ENCODE results near the gene C15orf62.
A peak's percentile ranks its signal among the peaks of the same experiment; 100 is the strongest.

The C15orf62 gene

DNA sequence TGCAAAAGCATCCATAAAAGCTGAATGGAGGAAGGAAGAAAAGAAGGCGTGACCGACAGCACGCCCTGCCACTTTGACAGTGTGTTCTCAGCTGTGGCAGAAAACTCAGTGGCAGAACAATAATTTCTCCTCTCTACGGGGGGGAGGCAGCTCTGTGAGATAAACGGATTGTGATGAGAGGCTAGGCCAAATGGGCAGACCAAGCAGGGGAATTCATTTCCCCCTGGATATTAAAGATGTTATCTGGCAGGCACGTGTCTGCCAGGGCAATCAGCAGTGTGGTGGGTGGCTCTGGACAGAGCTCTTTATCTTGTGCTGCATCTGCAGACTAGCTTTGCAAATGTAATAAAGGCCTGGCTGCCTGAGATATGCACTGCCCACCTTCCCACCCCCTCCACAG is 12.8 kb upstream of the C15orf62 start:
- no peak for DNase-seq

DNA sequence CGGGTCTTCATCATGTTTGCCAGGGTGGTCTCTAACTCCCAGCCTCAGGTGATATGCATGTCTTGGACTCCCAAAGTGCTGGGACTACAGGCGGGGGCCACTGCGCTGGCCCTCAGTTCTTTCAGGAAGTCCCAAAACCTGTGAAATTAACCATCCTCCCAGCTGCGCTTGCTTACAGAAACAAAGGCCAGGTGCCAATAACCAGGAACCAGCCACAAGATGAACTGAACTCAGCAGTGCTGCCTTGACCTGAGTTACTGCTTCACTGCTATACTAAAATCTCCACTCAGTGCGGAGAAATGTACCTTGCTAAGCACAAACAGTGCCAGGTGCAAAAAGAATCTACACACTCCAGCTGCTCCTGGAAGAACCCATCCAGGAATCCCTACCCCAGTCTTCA is 9.8 kb upstream of the C15orf62 start:
- DNase-seq: no peak

DNA sequence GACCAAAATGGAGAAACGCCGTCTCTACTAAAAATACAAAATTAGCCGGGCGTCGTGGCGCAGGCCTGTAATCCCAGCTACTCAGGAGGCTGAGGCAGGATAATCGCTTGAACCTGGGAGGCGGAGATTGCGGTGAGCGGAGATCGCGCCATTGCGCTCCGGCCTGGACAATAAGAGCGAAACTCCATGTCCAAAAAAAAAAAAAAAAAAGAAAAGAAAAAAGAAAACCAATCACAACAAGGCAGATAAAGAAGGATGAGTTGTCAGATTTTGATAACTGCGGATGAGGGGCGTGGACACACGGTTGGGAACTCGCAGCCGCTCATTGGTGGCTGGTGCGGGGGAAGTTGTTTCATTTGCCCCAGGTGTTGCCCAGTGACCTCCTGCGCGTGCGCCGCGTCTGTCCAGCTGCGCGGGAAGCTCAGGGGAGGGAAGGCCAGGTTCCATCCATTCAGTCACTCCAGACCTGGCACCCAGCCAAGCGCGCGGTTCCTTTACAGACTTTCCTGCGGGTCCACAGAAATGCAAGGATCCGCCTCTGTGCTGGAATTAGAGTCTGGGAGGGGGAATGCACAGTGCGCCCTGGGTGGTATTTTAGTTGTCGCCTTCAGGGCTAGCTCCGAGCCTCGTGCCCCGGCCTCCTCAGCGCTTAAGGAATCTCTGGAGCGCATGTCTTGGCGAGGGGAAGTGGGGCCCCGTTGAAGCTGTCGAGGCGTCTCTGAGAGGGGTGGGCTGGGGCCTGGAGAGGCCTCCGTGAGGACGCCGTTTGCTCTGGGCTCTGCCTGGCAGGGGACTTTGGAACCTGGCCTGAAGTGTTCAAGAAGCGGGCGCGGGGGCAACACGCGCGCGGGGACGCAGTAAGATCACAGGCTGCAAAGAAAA is 6.6 kb upstream of the C15orf62 start:
- DNase-seq: no peak

DNA sequence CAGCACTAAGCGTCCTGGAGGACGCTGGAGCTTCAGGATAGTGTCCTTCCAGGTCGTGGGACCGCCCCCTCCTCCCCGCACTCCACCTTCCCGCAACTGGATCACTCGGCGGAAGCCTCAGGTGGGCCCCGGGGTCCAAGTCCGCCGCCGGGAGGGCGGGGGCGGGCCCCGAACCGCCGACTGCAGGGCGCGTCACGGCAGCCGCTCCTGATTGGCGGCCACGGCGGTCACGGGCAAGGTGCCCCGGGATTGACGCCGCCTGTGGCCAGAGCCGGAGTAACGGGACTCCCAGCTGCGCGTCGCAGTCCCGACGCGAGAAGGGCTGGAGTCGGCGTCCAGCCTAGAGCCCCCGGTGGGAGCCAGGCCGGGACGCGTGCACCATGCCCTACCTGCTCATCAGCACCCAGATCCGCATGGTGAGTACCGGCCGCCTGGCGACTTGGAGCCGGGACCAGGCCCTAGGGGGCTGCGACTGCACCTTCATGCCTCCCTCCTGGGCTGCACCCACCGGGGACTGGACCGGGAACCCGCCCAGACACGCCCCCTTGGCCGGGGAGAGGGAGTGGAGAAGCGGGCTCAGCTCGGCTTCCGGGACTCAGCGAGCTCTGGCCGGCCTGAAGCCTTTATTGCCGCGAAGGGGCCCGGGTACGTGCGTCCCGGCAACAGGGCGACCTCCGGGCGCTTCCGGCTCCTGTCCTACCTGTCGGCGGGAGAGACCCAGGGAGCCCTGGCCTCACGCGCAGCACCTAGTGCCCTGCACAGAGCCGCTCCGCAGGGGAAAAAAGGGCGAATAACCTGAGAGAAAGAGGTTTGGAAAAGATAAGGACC is 5.8 kb upstream of the C15orf62 start, which contains the start of gene GCHFR:
Gene GCHFR (plus strand): TSS at position 268 of the 828 bp plus-strand sequence. CDS start 113 bp downstream, at position 381.
- DNase-seq: no peak

DNA sequence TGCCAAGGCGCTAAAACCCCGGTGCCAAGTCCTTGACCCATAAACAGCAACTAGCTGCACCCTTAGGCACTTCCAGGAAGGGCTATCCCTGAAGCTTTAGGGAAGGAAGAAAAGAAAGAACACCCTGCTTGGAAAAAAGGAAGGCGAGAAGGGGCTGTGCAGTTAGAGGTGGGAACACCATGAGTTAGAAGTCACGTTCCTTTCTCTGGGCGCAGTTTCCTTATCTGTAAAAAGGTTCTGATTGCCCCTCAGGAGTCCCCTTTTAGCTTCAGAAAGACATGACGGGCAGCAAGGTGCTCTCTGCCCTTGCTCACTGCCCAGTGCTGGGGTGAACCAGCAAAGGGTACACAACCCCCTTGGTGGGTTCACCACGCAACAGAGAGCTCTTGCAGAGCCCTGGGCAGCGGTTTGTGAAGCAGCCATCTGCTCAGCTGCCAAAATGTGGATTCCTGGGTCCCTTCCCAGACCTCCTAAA is 5.1 kb upstream of the C15orf62 start:
- no peak for DNase-seq

DNA sequence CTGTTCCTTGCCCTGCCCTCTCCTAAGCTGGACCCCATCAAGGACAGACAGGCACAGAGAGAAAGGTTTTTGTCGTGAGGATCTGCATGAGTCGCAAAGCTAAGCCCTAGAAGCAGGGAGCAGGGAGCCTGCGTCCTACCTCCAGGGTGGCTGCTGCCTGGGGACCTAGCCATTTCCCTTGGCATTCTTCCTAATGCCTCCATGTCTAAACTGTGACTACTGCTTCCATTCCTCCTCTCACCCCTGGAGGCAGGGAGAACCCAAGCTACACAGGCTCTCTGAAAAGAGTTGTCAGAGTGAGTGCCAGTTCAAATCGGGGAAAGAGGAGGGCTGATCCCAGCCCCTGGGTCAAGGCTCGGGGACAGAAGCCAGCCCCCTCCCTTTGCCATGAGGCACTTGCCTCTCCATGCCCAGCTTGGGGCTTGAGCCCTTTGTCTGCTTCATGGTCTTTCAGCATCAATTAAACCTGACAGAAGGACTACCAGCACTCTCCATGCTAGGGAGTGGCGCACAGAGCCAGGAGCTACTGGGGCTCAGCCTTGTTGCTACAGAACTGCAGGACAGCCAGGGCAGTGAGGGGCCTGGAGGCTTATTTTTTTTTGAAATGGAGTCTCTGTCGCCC is 3.5 kb upstream of the C15orf62 start:
- DNase-seq: no peak

DNA sequence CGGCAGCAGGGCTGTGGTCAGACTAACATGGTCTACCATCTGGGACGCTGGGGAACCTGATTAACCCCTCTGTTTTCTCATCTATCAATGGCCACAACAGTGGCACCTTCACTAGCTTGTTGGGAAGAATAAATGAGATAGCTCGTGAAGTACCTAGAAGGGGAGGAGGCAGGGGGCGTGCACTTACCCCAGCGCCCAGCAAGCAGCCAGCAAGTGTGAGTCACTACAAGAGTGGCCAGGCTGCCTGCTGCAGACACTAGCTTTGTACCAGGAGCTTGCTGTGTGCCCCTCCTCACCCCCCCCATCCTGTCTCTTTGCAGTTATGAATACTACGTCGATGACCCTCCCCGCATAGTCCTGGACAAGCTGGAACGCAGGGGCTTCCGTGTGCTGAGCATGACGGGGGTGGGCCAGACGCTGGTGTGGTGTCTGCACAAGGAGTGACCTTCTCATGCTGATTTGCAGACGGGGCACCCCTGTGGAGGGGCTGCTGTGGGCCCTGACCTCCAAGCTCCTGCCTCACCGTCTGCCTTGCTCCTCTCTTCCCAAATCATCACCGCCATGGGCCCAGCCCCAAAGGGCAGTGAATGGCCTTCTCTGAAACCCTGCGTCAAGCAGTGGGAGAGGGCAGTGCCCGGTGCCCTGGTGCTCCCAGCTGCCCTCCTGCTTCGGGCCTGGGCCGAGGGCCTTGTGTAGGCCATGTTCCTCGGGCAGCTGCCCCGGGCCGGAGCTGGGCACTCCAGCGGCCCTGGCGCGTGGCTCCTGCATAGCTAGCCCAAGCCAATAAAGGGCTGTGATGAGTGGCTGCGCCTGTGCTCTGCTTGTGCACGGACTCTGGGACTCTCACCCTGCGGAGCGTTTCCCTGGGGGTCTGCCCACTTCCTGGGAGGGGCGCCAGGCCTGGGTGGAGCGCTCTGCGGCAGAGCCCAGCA is 2.6 kb upstream of the C15orf62 start:
- no peak for DNase-seq

DNA sequence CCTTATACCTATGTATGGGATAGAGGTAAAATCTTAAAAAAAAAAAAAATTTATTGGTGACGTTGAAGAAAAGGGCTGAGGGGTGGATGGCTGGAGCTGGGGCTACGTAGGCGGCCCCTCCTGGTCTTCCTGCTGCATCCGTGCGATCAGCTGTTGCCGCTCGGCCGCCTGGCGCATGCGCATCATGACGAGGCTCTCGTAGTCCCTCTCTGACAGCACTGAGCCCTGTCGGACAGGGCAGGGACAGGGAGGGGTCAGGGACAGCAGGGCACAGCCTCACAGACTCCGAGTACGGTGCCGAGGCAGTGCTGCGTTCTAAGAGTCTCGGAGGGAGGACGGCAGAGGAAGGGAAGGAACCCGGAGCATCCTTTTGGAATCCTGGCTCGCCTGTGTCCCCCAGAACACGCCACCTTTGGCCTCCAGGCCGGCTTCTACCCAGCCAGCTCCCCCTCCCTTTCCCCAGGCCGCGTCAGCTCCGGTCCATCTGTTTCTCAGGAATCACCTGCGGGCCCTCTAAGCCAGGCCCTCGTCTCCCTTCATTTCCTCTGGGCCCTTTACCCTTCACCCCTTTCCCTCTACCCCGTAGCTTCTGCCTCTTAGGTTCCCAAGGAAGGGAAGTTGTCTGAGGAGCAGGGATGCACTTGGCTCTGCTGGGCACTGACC is 1.8 kb upstream of the C15orf62 start:
- peak; percentile 6 to 44 for DNase-seq

DNA sequence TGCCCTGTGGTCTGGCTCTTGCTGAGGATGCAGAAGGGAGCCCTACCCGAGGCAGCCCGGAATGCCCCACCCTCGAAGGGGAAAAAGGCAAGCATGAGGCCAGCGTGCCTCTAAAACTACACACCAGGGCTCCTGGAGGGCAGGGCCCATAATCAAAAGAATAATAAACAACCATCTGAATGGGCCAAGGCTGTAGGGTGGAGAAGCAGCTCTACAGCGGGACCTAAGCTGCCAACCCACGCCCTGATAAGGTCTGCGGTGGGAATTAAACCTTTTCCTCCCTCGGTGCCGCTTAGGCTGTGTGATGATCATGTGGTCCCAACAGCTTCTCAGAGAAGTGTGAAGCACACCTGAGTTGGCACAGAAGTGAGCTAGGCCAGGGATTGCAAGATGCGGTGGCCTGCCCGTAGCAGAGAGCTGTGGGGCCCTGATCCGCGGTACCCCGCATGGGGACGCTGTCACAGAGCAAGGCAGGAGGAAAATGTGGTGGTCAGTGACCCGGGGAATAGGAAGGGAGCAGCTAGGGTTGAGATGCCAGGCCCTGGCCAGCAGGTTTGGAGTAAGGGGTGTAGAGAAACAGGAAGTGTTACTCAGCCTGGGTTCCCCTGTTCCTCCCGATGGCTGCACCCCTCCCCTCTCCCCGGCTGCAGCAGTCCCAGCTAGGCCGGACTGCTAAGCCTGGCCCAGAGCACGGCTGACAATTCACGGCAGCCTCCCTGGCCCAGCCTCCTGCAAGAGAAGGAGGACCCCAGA is 1.1 kb upstream of the C15orf62 start:
- no peak for DNase-seq

DNA sequence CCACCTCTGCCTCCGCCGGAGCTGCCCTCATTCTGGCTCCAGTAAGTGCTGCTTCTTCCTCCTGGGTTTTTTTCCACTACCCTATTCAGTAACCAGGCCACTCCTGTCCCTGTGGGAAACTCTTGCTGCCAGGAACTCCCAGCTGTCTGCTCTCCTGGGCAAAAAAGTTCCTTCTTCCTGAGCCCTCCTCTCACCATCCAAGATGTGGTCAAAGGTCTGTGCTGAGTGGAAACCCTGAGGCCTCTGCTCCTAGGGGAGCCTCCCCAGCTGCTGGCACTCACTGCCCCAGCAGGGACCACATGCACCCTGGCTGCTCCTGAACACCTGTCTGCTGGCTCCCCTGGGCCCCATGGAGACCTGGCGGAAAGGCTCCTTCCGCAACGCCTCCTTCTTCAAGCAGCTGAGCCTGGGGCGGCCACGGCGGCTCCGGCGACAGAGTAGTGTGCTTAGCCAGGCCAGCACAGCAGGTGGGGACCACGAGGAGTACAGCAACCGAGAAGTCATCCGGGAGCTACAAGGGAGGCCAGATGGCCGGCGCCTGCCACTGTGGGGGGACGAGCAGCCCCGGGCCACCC is 454 bp downstream of the C15orf62 start:
- DNase-seq: peak in 1 of 2 experiments; percentile 17

DNA sequence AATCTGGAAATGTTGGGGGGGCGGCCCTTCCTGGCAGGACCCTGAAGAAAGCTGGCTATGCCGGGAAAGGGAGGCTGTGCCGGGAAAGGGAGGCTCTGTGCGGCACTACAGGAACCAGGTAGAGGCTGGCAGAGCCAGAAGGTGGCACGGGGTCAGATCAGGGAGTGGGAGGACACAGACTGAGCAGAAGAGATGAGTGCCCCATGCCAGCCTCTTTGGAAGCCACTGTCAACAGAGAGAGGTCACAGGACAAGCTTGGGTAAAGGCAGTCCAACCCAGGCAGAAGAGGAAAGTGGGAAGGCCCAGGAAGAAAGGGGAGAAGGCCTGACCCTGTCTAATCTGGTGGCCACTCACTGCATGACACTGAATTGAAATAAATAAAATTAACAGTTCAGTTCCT is 1.5 kb downstream of the C15orf62 start:
- no peak for DNase-seq

DNA sequence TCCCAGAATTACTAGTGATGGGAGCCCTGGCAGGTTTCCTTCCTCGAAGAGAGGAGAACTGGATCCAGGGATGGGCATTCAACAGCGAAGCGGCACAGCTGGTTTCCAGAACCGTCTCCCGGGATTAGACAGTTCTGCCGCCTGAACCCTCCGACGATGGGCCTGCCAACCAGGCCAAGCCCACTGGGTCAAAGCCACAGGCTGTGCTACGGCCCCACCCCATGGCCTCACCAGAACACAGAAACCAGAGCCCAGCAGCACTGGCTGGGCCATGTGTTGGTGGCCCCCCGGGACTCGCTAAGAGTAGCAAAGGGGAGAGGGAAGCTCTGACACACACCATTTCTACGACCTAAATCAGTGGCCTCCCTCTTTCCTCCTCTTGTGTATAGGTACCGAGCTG is 2.2 kb downstream of the C15orf62 start:
- DNase-seq: no peak

DNA sequence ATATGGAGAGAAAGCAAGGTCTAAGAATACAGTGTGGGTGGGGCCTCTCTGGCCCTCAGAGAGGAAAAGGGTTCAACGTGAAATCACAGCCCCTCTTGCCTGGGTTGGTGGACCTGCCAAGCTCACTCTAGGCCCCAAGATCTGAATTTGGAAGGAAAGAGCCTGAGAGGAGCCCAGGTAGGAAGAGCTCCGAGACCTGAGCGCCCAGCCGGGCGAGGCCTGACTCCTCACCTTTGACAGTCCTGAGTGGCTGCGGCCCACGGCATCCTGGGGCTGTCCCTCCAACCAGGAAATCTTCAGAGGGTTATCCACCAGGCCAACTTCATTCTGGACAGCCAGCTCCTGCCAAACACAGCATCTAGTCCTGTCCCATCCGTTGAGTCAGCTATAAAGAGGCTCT is 3.7 kb downstream of the C15orf62 start:
- no peak for DNase-seq

DNA sequence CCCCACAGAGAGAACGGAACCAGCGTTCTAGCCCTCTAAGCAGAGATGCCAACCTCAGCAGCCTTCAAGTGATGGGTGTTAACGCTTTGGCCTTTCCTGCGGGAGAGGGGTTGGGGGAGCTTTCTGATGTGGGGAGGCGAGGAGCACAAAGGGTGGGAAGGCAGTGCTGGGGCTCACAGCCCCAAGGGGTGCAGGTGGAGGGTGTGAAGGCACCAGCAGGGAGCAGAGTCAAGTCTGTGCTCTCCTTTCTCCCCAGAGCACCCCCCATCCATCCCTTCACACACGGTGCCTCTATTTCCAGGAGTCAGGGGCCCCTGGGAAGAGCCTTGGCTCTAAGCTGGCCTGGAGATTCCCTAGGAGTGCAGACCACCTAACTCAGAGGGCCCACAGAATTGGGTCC is 4.1 kb downstream of the C15orf62 start:
- no peak for DNase-seq

DNA sequence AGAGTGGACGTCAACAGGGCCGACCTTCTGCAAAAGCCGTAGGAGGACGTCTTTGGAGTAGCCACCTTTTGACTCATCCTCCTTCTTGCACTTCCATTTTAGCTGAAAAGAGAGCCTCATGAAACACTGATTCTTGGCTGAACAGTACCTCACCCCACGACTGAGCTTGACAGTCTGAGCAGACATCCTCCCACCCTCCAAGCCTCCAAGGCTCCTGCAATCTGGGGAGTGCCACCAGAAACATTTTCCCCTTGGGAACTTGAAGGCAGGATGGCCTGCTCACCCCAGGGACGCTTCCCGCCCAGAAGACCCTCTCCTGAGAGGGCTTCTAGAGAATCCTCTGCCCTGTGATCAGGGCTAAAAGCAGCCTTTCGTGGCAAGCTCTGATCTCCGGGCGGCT is 5.2 kb downstream of the C15orf62 start:
- DNase-seq: no peak

DNA sequence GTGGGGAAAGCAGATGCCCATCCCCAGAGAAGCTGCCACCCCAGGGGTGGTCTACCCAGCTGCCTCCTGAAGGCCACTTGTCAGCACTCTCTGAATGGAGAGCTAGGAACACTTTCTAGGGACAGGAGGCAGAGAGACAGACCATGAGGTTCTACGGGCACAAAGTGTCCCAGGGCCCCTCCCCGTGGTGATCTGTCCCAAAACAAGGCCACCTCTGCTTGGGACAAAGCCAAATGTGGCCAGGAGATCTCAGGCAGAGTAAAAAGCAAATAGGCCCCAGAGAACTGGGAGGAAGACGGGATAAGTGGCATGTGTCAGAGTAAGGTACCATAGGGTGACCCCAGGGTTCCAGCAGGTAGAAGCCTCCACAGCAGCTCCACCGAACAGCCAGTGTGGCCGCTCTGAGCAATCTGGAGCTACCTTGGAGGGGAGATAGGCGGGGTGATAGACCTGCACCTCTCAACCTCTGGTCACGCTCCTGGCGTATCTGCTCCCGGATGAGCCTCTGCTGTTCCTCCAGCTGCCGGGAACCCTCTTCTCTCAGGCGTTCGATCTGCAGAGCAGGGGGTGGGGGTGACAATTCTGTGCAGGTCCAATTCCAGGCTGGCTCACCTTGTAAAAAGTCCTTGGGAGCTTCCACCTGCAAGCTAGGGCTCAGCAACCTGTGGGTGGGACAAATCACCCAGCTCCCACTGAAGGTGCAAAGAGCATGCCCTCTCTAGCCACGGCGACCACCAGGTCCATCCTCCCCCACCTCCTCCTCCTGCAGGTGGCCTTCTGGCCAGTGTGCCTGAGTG is 6.2 kb downstream of the C15orf62 start:
- DNase-seq: no peak

DNA sequence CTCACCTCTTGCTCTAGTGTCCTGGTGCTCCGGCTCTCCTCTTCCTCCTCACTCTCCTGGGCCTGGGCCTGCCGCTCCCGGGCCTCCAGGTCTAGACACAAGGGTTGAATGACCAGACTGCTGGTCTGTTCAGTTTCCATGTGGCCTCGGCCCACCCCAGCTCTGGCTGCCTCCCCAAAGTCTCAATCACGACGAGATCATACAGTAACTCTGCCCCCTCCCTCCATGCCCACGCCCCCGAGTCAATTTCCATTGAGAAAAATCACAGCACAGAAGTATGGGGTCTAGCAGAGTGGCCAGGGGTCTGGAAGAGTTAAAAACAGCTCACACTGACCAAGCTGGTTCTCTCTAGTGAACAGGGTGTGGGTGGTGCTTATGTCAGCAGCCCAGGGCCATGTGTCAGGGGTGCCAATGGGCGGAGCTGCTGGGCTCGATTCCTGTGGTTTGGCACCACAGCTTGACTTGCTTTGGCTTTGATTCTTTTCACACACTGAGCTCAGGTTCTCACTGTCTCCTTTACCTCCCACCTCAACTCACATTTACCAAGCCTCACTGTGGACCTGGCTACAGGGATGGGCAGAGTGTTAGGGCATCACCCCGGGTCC is 6.9 kb downstream of the C15orf62 start:
- no peak for DNase-seq

DNA sequence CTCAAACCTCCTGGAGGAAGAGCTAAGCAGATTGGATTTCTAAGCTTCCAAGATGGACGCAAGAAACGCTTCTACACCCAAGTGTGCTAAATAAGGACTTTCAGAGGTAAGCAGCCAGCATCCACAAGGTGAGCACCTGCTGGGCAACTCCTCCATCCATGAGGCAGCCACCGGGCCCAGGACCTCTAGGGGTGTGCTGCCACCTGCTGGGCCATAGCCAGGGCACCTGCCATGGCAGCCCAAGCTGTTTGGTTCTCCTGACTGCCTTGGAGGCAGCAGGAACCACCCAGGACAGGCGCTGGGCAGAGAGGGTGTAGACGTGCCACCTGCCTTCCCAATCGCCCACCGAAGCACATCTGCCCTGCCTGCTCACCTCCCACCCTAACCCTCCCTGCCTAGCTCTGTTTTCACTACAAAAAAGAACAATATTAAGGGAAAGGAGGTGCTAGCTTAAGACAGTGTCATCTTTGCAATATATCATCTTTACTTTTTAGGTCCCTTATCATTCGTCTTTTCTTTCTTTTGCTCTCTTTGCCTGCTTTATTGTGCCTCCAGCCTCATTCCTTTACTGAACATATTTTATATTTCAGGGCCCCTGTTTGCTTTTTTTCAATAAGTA is 12.9 kb downstream of the C15orf62 start:
- DNase-seq: peak in 1 of 2 experiments; percentile 27

DNA sequence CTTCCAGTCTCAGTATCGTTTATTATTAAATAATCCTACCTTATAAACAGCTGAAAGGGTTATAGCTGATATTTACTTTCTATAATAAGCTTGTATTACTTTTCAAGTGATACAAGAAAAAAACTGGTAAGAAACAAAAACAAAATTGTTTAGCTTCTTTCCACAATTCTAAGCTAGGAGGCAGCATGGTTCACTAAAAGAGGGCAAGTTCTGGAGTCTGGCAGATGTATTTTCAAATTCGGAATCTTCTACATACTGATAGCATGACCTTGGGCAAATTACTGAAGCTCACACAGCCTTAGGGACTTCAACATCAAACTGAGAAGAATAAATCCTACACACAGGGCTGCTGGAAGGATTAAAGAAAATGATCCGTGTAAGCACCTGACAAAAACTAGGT is 15.4 kb downstream of the C15orf62 start:
- DNase-seq: no peak

Data from cerebellar nuclear complex (tissue), 1 donor.